Stimulated activated CD8-positive, alpha-beta memory T cell treated with anti-CD3 and anti-CD28 coated beads, Interleukin-2, amount 100 ng/mL, for 1 hour (primary cell): Measurements from ENCODE around the gene HSPA12B.

Experiments used
- DNase-seq, 2 donors: peaks; one replicate each; pipeline ENCODE4 v3.0.0-alpha.2; 2020; ENCODE audit warnings: low read depth in 2 of 2

The HSPA12B gene

GRCh38 chr20:3732327-3733118, at the start of gene HSPA12B:
Gene HSPA12B, plus strand, starts transcription at chr20:3732685. Its CDS starts 5,990 bp downstream, at chr20:3738675.
- no peak for DNase-seq

GRCh38 chr20:3685341-3685740, 47.1 kb upstream of the HSPA12B start:
- no peak for DNase-seq

- no peak for DNase-seq
These were observed 46.1 kb upstream of the HSPA12B start for GRCh38 chr20:3686421-3686820.

GRCh38 chr20:3686867-3687321, 45.6 kb upstream of the HSPA12B start:
- DNase-seq, result no peak

- no peak for DNase-seq
These were observed 44.8 kb upstream of the HSPA12B start for GRCh38 chr20:3687655-3688054.

GRCh38 chr20:3689978-3690377, 42.5 kb upstream of the HSPA12B start:
- no peak for DNase-seq

- DNase-seq, result no peak
These were observed 42.1 kb upstream of the HSPA12B start for GRCh38 chr20:3690413-3690812.

- DNase-seq, result no peak
These were observed 41.2 kb upstream of the HSPA12B start for GRCh38 chr20:3691306-3691705.

- no peak for DNase-seq
These were observed 40.6 kb upstream of the HSPA12B start for GRCh38 chr20:3691897-3692296.

GRCh38 chr20:3692706-3693294, 39.7 kb upstream of the HSPA12B start:
- no peak for DNase-seq

GRCh38 chr20:3693376-3693775, 39.1 kb upstream of the HSPA12B start:
- no peak for DNase-seq

- no peak for DNase-seq
These were observed 37.6 kb upstream of the HSPA12B start for GRCh38 chr20:3694864-3695263.

- no peak for DNase-seq
These were observed 36.3 kb upstream of the HSPA12B start for GRCh38 chr20:3696200-3696599.

- no peak for DNase-seq
These were observed 35.5 kb upstream of the HSPA12B start for GRCh38 chr20:3696745-3697587.

- DNase-seq, result no peak
These were observed 34.7 kb upstream of the HSPA12B start for GRCh38 chr20:3697588-3698305.

GRCh38 chr20:3698591-3699001, 33.9 kb upstream of the HSPA12B start:
- DNase-seq, result no peak

- DNase-seq, result no peak
These were observed 33.4 kb upstream of the HSPA12B start for GRCh38 chr20:3699037-3699436.

GRCh38 chr20:3701061-3701998, 31.2 kb upstream of the HSPA12B start:
- DNase-seq, result no peak

- DNase-seq, result no peak
These were observed 29.7 kb upstream of the HSPA12B start for GRCh38 chr20:3702611-3703391.

GRCh38 chr20:3704087-3704486, 28.4 kb upstream of the HSPA12B start:
- no peak for DNase-seq
